Keratinocyte (primary cell): ENCODE data around the gene ZNF784. TPM values are rescaled to one million over a fixed set of nuclear protein-coding genes. Genes with fewer than 3 reads are reported as not detected.

Source experiments
- DNase-seq: peaks from one replicate; pipeline ENCODE4 v3.0.0-alpha.2; 2011; ENCODE audit warnings: low read depth, missing footprints, low spot score
- FAIRE-seq: peaks from 2 replicates; lab custom pipeline; 2011; peaks lifted over from hg19 to GRCh38; lab: Jason Lieb, UNC
- H2AFZ ChIP-seq: 2 replicates; pipeline ENCODE4 v1.6.0; 2012; ENCODE audit warnings: low read length, control low read depth, inconsistent platforms; ENCODE audit not compliant: control insufficient read depth
- H3K27ac ChIP-seq: 2 replicates; pipeline ENCODE4 v1.5.1; 2011; ENCODE audit warnings: low read length; ENCODE audit not compliant: control insufficient read depth, insufficient read depth
- H3K27me3 ChIP-seq: 3 replicates; pipeline ENCODE4 v1.6.0; 2011; ENCODE audit warnings: low read length; ENCODE audit not compliant: control insufficient read depth, insufficient read depth; ENCODE audit errors: extremely low read depth
- H3K36me3 ChIP-seq, 2 experiments: 2 replicates in 1 of 2; 3 replicates in 1 of 2; pipeline ENCODE4 v1.5.1; 2011; ENCODE audit warnings: low read length in 2 of 2, mild to moderate bottlenecking in 1 of 2; ENCODE audit not compliant: control insufficient read depth in 2 of 2, insufficient read depth in 2 of 2; ENCODE audit errors: extremely low read depth in 1 of 2
- H3K4me1 ChIP-seq: 3 replicates; pipeline ENCODE4 v1.5.1; 2011; ENCODE audit warnings: low read length; ENCODE audit not compliant: control insufficient read depth, insufficient read depth; ENCODE audit errors: extremely low read depth
- H3K4me2 ChIP-seq: 3 replicates; pipeline ENCODE4 v1.6.0; 2011; ENCODE audit warnings: low read depth, low read length; ENCODE audit not compliant: control insufficient read depth, insufficient read depth; ENCODE audit errors: extremely low read depth
- H3K4me3 ChIP-seq, 3 experiments: fragments of 200-600 bp in 1 of 3; sonication (generic) in 1 of 3; 2 replicates in 2 of 3; 3 replicates in 1 of 3; pipeline ENCODE4 v1.5.1; 2011 to 2016; ENCODE audit warnings: low read length in 3 of 3, mild to moderate bottlenecking in 3 of 3, control low read depth in 2 of 3, inconsistent platforms in 1 of 3, low read depth in 1 of 3, mixed read lengths in 1 of 3, mixed run types in 1 of 3, moderate library complexity in 1 of 3; ENCODE audit not compliant: control insufficient read depth in 2 of 3, insufficient read depth in 2 of 3; ENCODE audit errors: extremely low read depth in 1 of 3
- H3K79me2 ChIP-seq: 2 replicates; pipeline ENCODE4 v1.6.0; 2012; ENCODE audit warnings: low read length; ENCODE audit not compliant: control insufficient read depth, insufficient read depth
- H3K9ac ChIP-seq: 3 replicates; pipeline ENCODE4 v1.6.0; 2011; ENCODE audit warnings: low read length; ENCODE audit not compliant: control insufficient read depth, insufficient read depth; ENCODE audit errors: extremely low read depth
- H3K9me1 ChIP-seq: 3 replicates; pipeline ENCODE4 v1.6.0; 2011; ENCODE audit warnings: low read length; ENCODE audit not compliant: control insufficient read depth, insufficient read depth; ENCODE audit errors: extremely low read depth
- H3K9me3 ChIP-seq: 2 replicates; pipeline ENCODE4 v1.5.1; 2012; ENCODE audit warnings: low read depth, low read length; ENCODE audit not compliant: control insufficient read depth
- H4K20me1 ChIP-seq: 3 replicates; pipeline ENCODE4 v1.6.0; 2011; ENCODE audit warnings: low read length; ENCODE audit not compliant: control insufficient read depth, insufficient read depth; ENCODE audit errors: extremely low read depth
- EZH2 ChIP-seq: IDR thresholded peaks from one replicate; pipeline ENCODE4 v1.6.1; 2012; ENCODE audit warnings: inconsistent platforms, mild to moderate bottlenecking, low read length, moderate library complexity
- dilution Hi-C: fragments of 300-500 bp; cut with MboI; formaldehyde crosslinking; loops from one replicate; pipeline ENCODE4 v1.7.0; 2020; ENCODE audit warnings: low sequenced_read_pairs; ENCODE audit not compliant: extremely low pct_ligation_motif_present
- polyA plus RNA-seq, 5 experiments: library from polyadenylated mRNA; depleted of rRNA in 3 of 5; stranded (reverse) in 3 of 5; stranded (forward) in 1 of 5; unstranded in 1 of 5; fragments of >200 nt; gene quantifications; 1 replicate in 1 of 5; 2 replicates in 3 of 5; 3 replicates in 1 of 5; pipeline versions ENCODE4 v1.2.1 to v1.2.3, GENCODE V29; 2011 to 2012; ENCODE audit warnings: missing spikeins in 2 of 5, low read depth in 1 of 5, low replicate concordance in 1 of 5
- TF ChIP-seq, protein P1 (sequence below), 3 experiments: IDR thresholded peaks in 1 of 3; conservative IDR thresholded peaks in 1 of 3; optimal IDR thresholded peaks in 1 of 3; 2 replicates in 2 of 3; 3 replicates in 1 of 3; pipeline versions ENCODE3 to v1.5.1; 2011; ENCODE audit warnings: low read length in 3 of 3, mild to moderate bottlenecking in 3 of 3, moderate library complexity in 2 of 3, control low read depth in 1 of 3, inconsistent platforms in 1 of 3; ENCODE audit not compliant: insufficient read depth in 2 of 3; ENCODE audit errors: extremely low read depth in 1 of 3

ZNF784 gene
- polyA plus RNA-seq, 1 donor (not counting 4 experiments of a cell fraction or from before 2014, with no cell fraction given) = 2.1 TPM

DNA sequence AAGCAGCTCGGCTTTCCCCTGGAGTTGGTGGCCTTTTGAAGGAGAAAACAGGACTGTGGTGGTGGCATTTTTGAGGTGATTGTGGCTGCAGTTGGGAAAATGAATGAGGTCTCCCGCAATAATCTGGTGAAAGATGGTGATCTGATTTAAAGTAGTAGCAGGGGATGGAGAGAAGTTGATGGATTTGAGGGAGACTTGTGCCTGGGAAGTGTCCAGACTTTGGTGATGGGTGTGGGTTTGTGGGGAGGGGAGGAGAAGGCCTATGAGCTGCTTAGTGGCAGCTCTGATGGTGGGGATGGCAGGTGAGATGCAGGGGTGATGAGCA lies 46.6 kb upstream of the ZNF784 start:
- H3K4me3 ChIP-seq = no peak overlapping the region
- H3K9ac ChIP-seq = no peak overlapping the region
- FAIRE-seq = no peak
- no peak for TF ChIP-seq EZH2
- TF ChIP-seq, protein P1, sequence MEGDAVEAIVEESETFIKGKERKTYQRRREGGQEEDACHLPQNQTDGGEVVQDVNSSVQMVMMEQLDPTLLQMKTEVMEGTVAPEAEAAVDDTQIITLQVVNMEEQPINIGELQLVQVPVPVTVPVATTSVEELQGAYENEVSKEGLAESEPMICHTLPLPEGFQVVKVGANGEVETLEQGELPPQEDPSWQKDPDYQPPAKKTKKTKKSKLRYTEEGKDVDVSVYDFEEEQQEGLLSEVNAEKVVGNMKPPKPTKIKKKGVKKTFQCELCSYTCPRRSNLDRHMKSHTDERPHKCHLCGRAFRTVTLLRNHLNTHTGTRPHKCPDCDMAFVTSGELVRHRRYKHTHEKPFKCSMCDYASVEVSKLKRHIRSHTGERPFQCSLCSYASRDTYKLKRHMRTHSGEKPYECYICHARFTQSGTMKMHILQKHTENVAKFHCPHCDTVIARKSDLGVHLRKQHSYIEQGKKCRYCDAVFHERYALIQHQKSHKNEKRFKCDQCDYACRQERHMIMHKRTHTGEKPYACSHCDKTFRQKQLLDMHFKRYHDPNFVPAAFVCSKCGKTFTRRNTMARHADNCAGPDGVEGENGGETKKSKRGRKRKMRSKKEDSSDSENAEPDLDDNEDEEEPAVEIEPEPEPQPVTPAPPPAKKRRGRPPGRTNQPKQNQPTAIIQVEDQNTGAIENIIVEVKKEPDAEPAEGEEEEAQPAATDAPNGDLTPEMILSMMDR (optimal IDR thresholded peaks at IDR 0.05 in 1 of 3, IDR thresholded peaks at IDR 0.05 in 1 of 3, conservative IDR thresholded peaks at IDR 0.05 in 1 of 3; ENCODE audit: extremely low read depth in 1 of 3, insufficient read depth in 2 of 3, low read length in 3 of 3) = no peak
- H3K9me1 ChIP-seq = peaks cover 2% of the 10 kb centered on the region
- DNase-seq = no peak
- H3K27me3 ChIP-seq = no peaks in the 10 kb centered on the region
- no peak overlapping the region for H2AFZ ChIP-seq
- H4K20me1 ChIP-seq = peaks cover 46% of the 10 kb centered on the region
- peaks cover 85% of the 10 kb centered on the region for H3K79me2 ChIP-seq
- peaks cover 34 to 42% of the 10 kb centered on the region in 2 experiments for H3K36me3 ChIP-seq
- H3K27ac ChIP-seq = no peak overlapping the region
- H3K9me3 ChIP-seq = no peaks in the 10 kb centered on the region
- H3K4me1 ChIP-seq = peaks cover 11% of the 10 kb centered on the region
- no peak overlapping the region for H3K4me2 ChIP-seq
- dilution Hi-C loops = no loop called here

DNA sequence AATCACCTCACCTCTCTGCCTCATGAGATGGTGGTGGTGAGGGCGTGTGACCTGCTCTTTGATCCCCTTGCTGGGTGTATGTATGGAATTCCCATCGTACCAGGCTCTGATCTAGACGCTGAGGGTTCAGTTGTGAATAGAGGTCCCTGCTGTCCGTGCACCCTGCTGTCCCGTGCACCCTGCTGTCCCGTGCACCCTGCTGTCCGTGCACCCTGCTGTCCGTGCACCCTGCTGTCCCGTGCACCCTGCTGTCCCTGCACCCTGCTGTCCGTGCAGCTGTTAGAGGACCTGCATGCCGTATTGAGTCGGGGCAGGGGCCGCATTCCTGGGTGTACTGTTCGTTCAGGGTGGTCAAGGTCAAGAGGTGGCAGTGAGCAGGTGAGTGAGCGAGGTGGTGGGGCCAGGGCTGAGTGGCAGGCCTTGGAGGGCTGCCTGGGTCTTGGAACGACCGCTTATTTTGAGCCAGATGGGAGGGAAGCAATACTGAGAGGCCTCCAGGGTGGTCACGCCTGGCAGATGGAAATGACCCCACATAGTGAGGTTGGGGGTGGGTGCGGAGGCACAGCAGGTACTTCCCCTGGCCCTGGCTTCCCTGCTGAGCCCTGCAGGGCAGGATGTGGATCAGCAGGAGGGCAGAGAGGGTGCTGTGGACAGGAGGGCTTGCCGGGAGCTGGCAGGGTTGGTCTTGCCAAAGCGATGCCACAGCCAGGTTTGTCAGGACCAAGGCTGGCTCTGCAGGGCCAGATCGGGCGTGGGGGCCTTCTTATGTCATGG lies 46.1 kb upstream of the ZNF784 start:
- Histone ChIP-seq H3K27me3 (no peaks in the 10 kb centered on the region), H3K36me3 (peaks cover 34 to 42% of the 10 kb centered on the region in 2 experiments), H3K27ac (no peak overlapping the region), H3K9ac (no peak overlapping the region), H3K9me3 (no peaks in the 10 kb centered on the region), H3K79me2 (peaks cover 83% of the 10 kb centered on the region), H4K20me1 (peaks cover 48% of the 10 kb centered on the region), H3K9me1 (peaks cover 2% of the 10 kb centered on the region), H2AFZ (no peak overlapping the region), H3K4me2 (no peak overlapping the region), H3K4me3 (no peak overlapping the region), H3K4me1 (peaks cover 9% of the 10 kb centered on the region)
- TF ChIP-seq, protein P1 (optimal IDR thresholded peaks at IDR 0.05 in 1 of 3, IDR thresholded peaks at IDR 0.05 in 1 of 3, conservative IDR thresholded peaks at IDR 0.05 in 1 of 3; ENCODE audit: extremely low read depth in 1 of 3, insufficient read depth in 2 of 3, low read length in 3 of 3) = no peak
- TF ChIP-seq EZH2 = no peak
- DNase-seq (no peak), FAIRE-seq (no peak)
- dilution Hi-C loops = no loop called here
